Testis (tissue), 2 donors: Measurements from ENCODE around the gene PTRH1.

Experiments used
- CTCF ChIP-seq, 3 experiments: fragments of 450-650 bp in 2 of 3; fragments of 200-600 bp in 1 of 3; sonication (generic) in 1 of 3; IDR thresholded peaks; one replicate each; pipeline ENCODE4 v1.5.1; 2016 to 2019; ENCODE audit warnings: antibody characterized with exemption in 3 of 3, mild to moderate bottlenecking in 2 of 3, moderate library complexity in 1 of 3
- POLR2A ChIP-seq: fragments of 450-650 bp; IDR thresholded peaks from one replicate; pipeline ENCODE4 v1.6.1; 2017; ENCODE audit warnings: antibody characterized with exemption, mild to moderate bottlenecking, moderate library complexity

GRCh38 chr9:127692071-127692470 is 23.4 kb downstream of the PTRH1 start:
- no peak for TF ChIP-seq CTCF (IDR thresholded peaks at IDR 0.05)
- no peak for TF ChIP-seq POLR2A
